G401 (cell line): ENCODE data around the gene IFT43. TPM values are rescaled to one million over a fixed set of nuclear protein-coding genes. Genes with fewer than 3 reads are reported as not detected.
"Not testable (repeated sequence)": the region's sequence is repeated elsewhere in the genome, so short reads cannot be mapped to it uniquely, and the experiment has no call there.

Source experiments
- DNase-seq: peaks from one replicate; pipeline ENCODE4 v3.0.0-alpha.2; 2015; ENCODE audit warnings: low spot score
- in situ Hi-C: cut with HindIII; loops from 2 replicates; pipeline ENCODE4 v1.10.0; 2016; ENCODE audit warnings: low sequenced_read_pairs, mixed read lengths
- total RNA-seq: library from RNA; depleted of rRNA; stranded (reverse); fragments of >200 nt; shearing (Covaris generic); gene quantifications from 2 replicates; pipeline ENCODE4 v1.2.3, GENCODE V29; 2014

IFT43 gene
- total RNA-seq, 1 experiment from 2014 or later, result 38.9 TPM

DNA sequence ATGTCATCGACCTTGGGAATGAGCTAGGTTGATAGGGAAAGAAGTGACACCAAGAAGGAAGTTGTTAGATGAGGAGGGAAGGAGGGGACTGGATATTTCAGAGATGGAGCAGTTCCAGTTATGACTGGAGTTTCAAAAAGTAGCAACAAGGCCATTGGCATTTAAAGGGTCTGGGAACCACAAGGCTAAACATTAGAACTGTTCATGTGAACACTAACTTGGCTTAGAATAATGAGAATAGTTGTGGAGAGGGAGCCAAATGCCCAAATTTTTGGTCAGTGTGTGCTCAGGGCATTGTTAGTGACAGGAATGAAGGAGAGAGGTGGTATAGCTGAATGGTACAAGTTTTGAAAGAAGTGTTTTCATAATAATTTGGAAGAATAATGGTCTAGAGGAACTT is 16.8 kb downstream of the IFT43 start:
- in situ Hi-C loops, result no loop called here
- no peak for DNase-seq

DNA sequence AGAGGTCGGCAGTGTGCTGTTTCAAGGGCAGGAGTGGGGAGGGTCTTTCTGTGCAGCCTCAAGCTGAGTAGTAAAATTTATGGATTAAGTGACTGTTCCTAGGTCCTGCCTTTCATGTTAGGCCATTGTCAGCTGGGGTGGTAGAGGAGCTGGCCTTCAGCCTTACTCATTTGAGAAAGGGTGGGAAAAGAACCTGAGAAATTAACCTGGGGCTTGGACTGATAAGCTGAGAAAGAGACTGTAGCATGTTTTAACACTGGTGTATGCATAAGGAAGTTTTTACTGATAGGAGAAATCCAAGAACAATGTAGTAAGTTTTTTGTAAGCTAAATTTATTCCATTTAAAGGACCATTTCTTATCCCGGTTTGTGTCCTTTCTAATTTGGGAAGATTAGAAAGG is 20.7 kb downstream of the IFT43 start:
- DNase-seq, result no peak
- in situ Hi-C loops, result no loop called here

- no peak for DNase-seq
- in situ Hi-C loops, result no loop called here
Observed at GRCh38 chr14:76007379-76007778, 21.8 kb downstream of the IFT43 start.

DNA sequence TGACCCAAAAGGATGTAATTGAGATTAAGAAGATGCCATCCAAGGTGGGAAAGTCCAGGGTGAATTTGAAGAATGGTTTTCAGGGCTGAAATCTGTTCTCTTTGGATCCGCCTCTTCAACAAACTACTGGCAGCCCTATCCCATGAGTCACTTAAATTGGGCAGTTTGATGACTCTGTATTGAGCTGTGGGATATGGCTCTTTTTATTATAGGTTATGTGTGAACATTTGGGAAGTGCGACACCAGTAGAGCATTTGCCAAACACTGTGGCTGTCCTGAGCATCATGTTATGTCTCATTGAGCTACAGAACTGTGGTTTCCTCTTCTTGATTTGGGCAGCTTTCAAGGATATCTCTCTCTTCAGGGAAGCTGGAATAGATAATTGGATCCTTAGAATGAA is 22.3 kb downstream of the IFT43 start:
- DNase-seq, result no peak
- in situ Hi-C loops, result no loop called here

- in situ Hi-C loops, DNase-seq: not testable (repeated sequence)
Observed at GRCh38 chr14:76009627-76010026, 24.1 kb downstream of the IFT43 start.

DNA sequence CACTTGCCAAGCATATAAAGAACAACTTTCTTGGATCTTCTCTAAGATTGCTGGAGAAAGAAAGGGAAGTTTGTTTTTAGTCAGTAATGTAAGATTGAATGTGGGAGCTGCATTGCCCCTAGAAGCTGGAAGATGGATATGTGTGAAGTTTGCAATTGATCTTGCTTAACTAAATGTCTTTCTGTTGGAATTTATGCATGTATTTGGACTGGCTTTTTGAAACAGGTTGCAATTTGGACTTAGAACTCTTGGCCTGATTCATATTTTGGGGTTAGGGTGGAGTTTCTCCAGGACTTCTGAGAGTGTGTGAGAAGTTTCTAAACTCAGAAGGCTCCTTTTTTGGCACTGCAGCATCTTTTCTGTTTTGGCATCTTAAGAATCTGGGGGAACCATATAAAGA is 26.4 kb downstream of the IFT43 start:
- in situ Hi-C loops, result no loop called here

GRCh38 chr14:76012354-76012753 is 26.8 kb downstream of the IFT43 start:
- in situ Hi-C loops, result no loop called here
- no peak for DNase-seq

More for the DNA sequence above, 26.4 kb downstream of the IFT43 start:
- no peak for DNase-seq

GRCh38 chr14:76015191-76015590 is 29.6 kb downstream of the IFT43 start:
- DNase-seq, result no peak
- in situ Hi-C loops, result no loop called here

DNA sequence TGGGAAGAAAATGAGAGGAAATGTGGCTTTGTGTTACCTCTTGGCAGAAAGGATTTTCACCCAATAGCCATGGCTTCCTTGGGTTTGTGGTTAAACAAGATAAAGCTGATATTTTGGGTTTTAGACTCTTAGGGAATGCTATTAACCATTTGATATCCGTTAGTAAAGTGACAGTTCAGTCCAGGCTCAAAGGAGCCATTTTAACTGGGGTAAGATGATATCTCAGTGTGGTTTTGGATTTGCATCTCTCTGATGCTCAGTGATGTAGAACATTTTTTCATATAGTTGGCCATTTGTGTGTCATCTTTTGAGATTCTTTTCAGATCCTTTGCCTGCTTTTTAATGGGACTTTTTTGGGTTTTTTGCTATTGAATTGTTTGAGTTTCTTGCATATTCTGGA is 30.1 kb downstream of the IFT43 start:
- DNase-seq, result no peak
- in situ Hi-C loops, result no loop called here

- DNase-seq, result no peak
- in situ Hi-C loops, result no loop called here
Observed at GRCh38 chr14:76019676-76020075, 34.1 kb downstream of the IFT43 start.

- in situ Hi-C loops, result no loop called here
- no peak for DNase-seq
Observed at GRCh38 chr14:76022991-76023390, 37.4 kb downstream of the IFT43 start.

DNA sequence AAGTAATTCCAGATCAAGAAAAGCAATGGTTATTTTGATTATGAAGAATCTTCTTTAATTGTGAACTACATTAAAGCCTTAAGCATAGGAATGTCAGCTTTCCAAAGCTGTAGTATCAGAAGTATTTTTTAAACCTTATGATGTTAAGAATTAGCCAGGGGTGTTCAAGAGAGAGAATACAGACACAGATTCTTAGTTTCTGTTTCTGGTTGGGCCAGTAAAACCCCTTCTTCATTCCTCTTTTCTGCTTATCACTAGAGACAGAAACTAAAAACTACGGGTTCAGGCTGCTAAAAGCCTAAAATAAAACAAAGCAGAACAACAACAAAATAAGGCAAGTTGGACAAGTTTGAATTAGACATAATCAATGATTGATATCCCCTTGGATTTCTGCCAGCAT is 38.2 kb downstream of the IFT43 start:
- DNase-seq, result no peak
- in situ Hi-C loops, result no loop called here

- in situ Hi-C loops, result no loop called here
- no peak for DNase-seq
Observed at GRCh38 chr14:76024211-76024907, 38.8 kb downstream of the IFT43 start.

- in situ Hi-C loops, result no loop called here
- DNase-seq, result no peak
Observed at GRCh38 chr14:76034566-76034965, 49.0 kb downstream of the IFT43 start.

GRCh38 chr14:76040704-76041103 is 55.1 kb downstream of the IFT43 start:
- in situ Hi-C loops, result no loop called here

GRCh38 chr14:76045773-76046172 is 60.2 kb downstream of the IFT43 start:
- in situ Hi-C loops, result no loop called here
- no peak for DNase-seq

More at GRCh38 chr14:76040704-76041103, 55.1 kb downstream of the IFT43 start:
- no peak for DNase-seq

DNA sequence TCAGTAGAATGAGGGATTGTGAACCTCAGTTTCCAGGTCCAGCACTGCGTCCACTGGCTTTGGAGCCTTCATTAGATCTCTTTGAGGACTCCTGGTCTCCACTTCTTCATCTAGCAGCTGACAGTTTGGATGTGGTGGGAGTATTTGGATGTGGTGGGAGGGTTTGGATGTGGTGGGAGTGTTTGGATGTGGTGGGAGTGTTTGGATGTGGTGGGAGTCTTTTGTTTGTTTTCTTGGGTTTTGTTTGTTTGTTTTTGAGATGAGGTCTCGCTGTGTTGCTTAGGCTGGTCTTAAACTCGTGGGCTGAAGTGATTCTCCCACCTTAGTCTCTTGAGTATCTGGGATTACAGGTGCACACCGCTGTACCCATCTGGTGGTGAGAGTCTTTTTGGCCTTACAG is 64.7 kb downstream of the IFT43 start:
- DNase-seq, result no peak
- in situ Hi-C loops, result no loop called here

DNA sequence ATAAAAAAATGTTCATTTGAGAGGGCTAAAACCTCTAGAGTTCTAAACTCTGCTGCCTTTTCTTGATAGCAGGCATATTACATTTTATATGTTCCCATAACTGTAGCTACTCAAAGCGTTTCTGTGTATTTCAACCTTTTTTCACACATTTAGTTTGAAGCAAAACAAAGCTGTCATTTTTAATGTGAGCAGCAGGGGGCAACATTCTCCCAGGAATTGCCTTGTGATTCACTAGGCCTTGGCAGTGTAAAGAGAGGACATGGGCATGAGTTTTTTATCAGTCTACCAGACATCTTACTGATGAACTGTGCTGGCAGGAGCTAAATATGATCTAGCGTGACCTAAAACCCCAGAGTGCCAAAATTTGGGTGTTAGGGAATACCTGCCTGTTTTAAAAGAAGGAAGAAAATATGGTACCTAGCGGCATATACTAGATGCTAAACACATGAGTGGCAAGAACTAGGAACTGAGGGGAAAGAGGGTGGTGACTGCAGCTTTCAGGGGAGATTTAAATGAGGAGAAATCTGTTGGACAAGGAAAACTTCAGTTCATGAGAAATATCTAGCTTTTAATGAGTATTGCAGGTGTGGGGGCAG is 65.3 kb downstream of the IFT43 start:
- peak; percentile 79 for DNase-seq
- in situ Hi-C loops, result no loop called here

DNA sequence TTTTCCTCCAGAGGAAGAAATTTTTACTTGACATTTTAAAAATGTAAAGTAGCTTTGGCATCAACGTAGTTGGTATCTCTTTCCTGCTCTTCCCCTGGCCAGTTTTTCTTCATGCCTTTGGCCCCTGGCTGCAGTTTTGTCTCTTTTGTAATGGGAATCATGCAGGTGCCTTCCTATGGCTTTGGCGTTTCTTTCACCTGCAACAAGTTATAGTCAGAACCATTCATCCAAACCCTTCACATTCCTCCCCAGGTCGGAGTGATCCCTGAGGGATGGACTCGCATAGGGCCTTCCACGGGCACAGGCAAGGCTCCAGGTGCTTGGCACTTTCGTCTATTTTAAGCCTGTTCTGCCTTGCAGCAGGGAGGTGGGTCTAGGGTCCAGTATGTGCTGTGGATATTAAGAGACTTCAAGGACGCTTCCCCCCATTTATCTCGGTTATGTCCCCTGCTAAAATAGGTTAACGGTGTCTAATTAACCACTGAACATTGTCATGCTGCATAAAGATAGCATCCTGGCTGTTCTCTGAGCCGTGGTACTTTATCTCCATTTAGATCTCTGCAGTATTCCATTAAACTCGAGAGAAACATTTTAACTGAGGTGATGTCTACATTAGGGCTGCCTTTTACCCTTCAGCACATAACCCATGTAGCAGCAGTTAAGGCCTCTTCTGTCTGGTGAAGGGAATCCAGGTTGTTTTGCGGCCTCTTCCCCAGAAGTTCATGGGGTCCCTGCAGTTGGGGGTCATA is 66.3 kb downstream of the IFT43 start:
- in situ Hi-C loops, result no loop called here
- DNase-seq, result no peak

- no peak for DNase-seq
- in situ Hi-C loops, result no loop called here
Observed at GRCh38 chr14:76053572-76054355, 68.2 kb downstream of the IFT43 start.
